HG02981 (cell line): ENCODE results near the gene TOLLIP.

ENCODE experiments used
- ATAC-seq: cut with Tn5 transposase; IDR thresholded peaks from one replicate; pipeline ENCODE4 v1.9.1; 2021; ENCODE audit warnings: mild to moderate bottlenecking, moderate library complexity; ENCODE audit not compliant: unreplicated experiment

The TOLLIP gene

GRCh38 chr11:1234054-1234720, 75.2 kb downstream of the TOLLIP start:
- ATAC-seq: no peak

- ATAC-seq: no peak
Observed at GRCh38 chr11:1233351-1234053, 75.9 kb downstream of the TOLLIP start.

GRCh38 chr11:1232883-1233321, 76.5 kb downstream of the TOLLIP start:
- ATAC-seq: no peak

- no peak for ATAC-seq
Observed at GRCh38 chr11:1232021-1232882, 77.2 kb downstream of the TOLLIP start.

DNA sequence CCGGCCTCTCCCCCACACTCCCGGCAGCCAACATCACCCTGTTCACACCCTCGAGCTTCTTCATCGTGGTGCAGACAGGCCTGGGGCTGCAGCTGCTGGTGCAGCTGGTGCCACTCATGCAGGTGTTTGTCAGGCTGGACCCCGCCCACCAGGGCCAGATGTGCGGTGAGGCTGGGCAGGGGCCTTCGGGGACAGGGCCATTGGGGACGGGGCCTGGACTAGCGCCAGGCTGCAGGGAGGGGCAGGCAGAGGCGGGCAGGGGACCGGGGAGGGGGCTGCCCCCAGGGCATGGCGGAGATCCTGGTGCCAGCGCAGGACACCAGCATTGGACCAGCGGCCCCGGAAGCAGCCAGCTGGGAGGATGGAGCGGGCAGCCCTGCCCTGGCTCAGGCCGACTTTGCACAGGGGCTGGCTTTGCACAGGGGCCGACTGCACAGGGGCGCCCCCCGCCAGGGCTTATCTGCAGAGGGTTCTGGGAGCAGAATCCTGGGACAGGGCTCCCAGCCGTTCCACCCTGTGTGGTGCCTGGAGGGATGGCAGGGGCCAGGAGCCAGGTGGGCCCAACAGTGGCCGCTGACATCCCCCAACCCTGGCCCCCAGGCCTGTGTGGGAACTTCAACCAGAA, 77.9 kb downstream of the TOLLIP start:
- no peak for ATAC-seq

GRCh38 chr11:1230456-1231395, 78.7 kb downstream of the TOLLIP start:
- no peak for ATAC-seq

GRCh38 chr11:1230121-1230455, 79.3 kb downstream of the TOLLIP start:
- no peak for ATAC-seq

- ATAC-seq: no peak
Observed at GRCh38 chr11:1229471-1230120, 79.8 kb downstream of the TOLLIP start.

DNA sequence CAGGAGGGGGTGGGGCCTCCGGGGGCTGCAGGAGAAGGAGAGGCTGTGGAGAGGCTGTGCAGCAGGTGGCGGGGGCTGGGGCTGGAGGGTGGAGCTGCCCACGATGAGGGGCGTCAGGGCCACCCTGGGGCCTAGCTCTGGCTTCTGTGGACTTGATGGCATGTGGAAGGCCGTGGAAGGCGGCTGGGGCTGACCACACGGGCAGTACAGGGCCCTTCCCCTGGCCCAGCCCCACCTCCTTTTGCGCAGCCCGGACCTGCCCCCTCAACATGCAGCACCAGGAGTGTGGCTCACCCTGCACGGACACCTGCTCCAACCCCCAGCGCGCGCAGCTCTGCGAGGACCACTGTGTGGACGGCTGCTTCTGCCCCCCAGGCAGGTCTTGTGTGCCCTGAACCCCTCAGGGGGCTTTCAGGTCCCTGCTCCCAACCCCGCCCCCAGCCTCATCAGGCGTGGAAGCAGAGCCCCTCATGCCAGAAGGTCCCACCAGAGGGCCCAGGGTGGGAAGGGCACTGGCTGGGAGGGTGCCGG, 80.4 kb downstream of the TOLLIP start:
- no peak for ATAC-seq

- no peak for ATAC-seq
Observed at GRCh38 chr11:1228101-1228821, 81.2 kb downstream of the TOLLIP start.

GRCh38 chr11:1227551-1228100, 81.8 kb downstream of the TOLLIP start:
- ATAC-seq: no peak

- no peak for ATAC-seq
Observed at GRCh38 chr11:1226986-1227550, 82.4 kb downstream of the TOLLIP start.

DNA sequence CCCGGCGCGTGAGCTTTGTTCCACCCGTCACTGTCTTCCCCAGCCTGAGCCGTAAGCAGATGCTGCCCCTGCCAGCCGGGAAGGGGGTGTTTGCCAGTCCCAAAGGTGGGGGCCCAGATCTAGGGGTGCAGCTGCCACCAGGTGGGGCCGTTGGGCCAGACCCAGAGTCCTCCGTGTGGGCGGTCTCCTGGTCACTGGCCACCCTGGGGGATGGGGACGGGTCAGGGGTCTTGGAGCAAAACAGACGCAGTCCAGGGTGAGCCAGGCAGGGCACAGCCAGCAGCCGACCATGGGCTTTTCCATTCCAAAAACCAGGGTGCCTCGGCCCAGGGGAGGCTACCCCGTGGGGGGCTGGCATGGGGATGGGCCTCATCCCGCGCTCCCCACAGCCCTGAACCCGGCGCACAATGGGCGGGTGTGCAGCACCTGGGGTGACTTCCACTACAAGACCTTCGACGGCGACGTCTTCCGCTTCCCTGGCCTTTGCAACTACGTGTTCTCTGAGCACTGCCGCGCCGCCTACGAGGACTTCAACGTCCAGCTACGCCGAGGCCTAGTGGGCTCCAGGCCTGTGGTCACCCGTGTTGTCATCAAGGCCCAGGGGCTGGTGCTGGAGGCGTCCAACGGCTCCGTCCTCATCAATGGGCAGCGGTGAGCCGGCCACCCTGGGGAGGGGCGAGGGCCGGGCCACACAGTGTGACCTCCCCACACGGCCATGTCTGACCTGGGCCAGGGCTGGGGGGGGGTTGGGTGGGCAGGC, 83.0 kb downstream of the TOLLIP start:
- no peak for ATAC-seq

GRCh38 chr11:1225386-1226225, 83.8 kb downstream of the TOLLIP start:
- no peak for ATAC-seq

DNA sequence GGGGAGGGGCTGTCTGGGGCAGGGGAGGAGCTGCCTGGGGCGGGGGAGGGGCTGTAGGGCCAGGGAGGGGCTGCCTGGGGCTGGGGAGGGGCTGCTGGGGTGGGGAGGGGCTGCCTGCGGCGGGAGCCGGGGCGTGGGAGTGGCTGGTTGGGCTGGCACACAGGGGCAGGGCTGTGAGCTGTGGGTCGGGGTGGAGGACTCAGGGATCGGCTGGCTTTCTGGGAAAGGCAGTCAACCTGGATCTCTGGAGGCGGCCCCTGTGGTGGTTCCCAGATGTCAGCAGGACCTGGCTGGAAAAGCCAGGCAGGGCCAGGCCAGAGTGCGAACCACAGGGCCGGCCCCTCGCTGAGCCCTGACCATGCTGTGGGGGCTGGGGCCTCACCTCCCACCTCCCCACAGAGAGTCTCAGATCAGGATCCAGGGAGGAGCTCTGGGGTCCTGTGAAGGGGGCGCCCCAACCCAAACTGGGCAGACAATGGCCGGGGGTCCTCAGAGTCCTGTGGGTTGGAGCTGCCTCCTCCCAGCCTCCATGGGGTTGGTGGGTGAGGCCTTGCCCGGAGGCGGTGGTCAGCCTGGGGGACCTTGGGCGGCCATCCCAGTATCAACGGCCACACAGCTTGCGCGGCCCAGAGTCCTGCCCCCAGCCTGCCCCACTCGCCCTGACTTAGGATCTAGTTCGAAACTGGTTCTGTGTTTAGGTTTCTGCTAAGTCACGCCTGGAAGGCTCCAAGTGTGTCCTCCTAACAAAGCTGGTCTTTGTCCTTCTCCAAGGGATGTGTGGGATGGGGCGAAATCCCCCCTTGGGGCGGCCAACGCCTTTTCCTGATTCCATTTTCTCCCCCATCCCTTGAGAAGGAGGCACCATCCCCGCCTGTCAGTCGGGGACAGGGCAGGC, 84.7 kb downstream of the TOLLIP start:
- ATAC-seq: no peak
